Ovary (tissue), 9 donors: ENCODE measurements around the gene PUS10. TPM values are rescaled to one million over a fixed set of nuclear protein-coding genes. Genes with fewer than 3 reads are reported as not detected.

Source experiments
- DNase-seq, 5 donors: peaks; one replicate each; pipeline ENCODE4 v3.0.0-alpha.2; 2019 to 2020
- H3K27ac ChIP-seq, 2 donors: fragments of 200-600 bp; one replicate each; pipeline versions ENCODE4 v1.5.1 to v1.8.0; 2019 to 2022
- H3K27me3 ChIP-seq: fragments of 200-600 bp; one replicate; pipeline ENCODE4 v1.8.0; 2022
- H3K36me3 ChIP-seq: fragments of 200-600 bp; sonication (generic); one replicate; pipeline ENCODE4 v1.5.1; 2019
- H3K4me1 ChIP-seq: one replicate; pipeline ENCODE4 v1.8.1; 2013; ENCODE audit warnings: mild to moderate bottlenecking, moderate library complexity; ENCODE audit not compliant: insufficient read depth
- H3K4me3 ChIP-seq: fragments of 200-600 bp; sonication (generic); one replicate; pipeline ENCODE4 v1.5.1; 2017
- H3K9me3 ChIP-seq, 2 donors: fragments of 200-600 bp in 1 of 2; sonication (generic) in 1 of 2; one replicate each; pipeline versions ENCODE4 v1.5.1 to v1.8.1; 2013 to 2019; ENCODE audit warnings: mild to moderate bottlenecking in 1 of 2, moderate library complexity in 1 of 2
- CTCF ChIP-seq, 3 donors: fragments of 450-650 bp in 2 of 3; fragments of 200-600 bp in 1 of 3; IDR thresholded peaks; one replicate each; pipeline versions ENCODE4 v1.5.1 to v1.8.0; 2016 to 2022; ENCODE audit warnings: antibody characterized with exemption in 3 of 3, mild to moderate bottlenecking in 1 of 3
- EP300 ChIP-seq: sonication (generic); formaldehyde crosslinking; IDR thresholded peaks from one replicate; pipeline ENCODE4 v1.6.1; 2017; ENCODE audit warnings: antibody characterized with exemption
- POLR2A ChIP-seq: fragments of 450-650 bp; IDR thresholded peaks from one replicate; pipeline ENCODE4 v1.6.1; 2017; ENCODE audit warnings: antibody characterized with exemption, mild to moderate bottlenecking, moderate library complexity
- WGBS, 3 donors: extraction: QIAGEN DNeasy Blood & Tissue Kit in 1 of 3; methylation state at CpG; one replicate each; pipeline versions ENCODE4 v1.1.5 to v1.1.7; 2013 to 2017; 5-methylcytosine and 5-hydroxymethylcytosine counted together
- intact Hi-C, 4 donors: fragments of 100-400 bp; cut with DNase I; formaldehyde crosslinking; loops; one replicate each; pipeline versions ENCODE4 v1.11.0 to v1.15.1; 2022 to 2023
- polyA plus RNA-seq, 2 donors: library from polyadenylated mRNA; stranded (reverse); fragments of 200-250 nt in 1 of 2; fragments of 350-450 nt in 1 of 2; fragmentation: Illumina TruSeq in 1 of 2; extraction: RNeasy Lipid Tissue Mini Kit (QIAGEN cat#74804) in 1 of 2; gene quantifications; one replicate each; pipeline ENCODE4 v1.2.3, GENCODE V29; 2013 to 2014
- total RNA-seq, 7 donors: library from RNA; depleted of rRNA in 2 of 7; stranded (reverse); fragments of >200 nt in 2 of 7; fragmentation: NEBNext Ultra II Directional in 3 of 7; extraction: Animal tissue kit (Norgen Biotek cat#: 25700) in 3 of 7; gene quantifications; one replicate each; pipeline versions ENCODE4 v1.1.0 to v1.2.4, GENCODE V29; 2016 to 2023
- donor health status: DM: no; HTN: no; CAD: no; lungs with moderate emphysema.
- donor health status: DM: no; HTN: no; CAD: no.
- donor health status: Bipolar disorder and iron deficiency.
- donor health status: DM: yes; HTN: yes; CAD: no.
- donor health status: DM: no; HTN: no; CAD: no.
- donor health status: DM: yes; HTN: yes; CAD: no.

Gene PUS10
- total and polyA plus RNA-seq, 9 donors = 4.5 to 9.4 (median 6.7) TPM

- 11 to 34% (median 12%) methylated on average over 4 of the region's 4 CpGs for WGBS, 3 donors
- TF ChIP-seq EP300 (no peak), CTCF (IDR thresholded peaks at IDR 0.05) (no peak), POLR2A (no peak)
- intact Hi-C loops = no loop called here
- Histone ChIP-seq H3K4me1 (no peaks in the 10 kb centered on the region), H3K4me3 (no peak overlapping the region), H3K27ac (no peak overlapping the region), H3K36me3 (no peaks in the 10 kb centered on the region), H3K9me3 (no peaks in the 10 kb centered on the region), H3K27me3 (no peaks in the 10 kb centered on the region)
- DNase-seq = no peak
Measured at GRCh38 chr2:60961457-60961856, 56.6 kb downstream of the PUS10 start.

- WGBS, 3 donors = 76 to 90% (median 82%) methylated on average over 1 of the region's 1 CpG
- Histone ChIP-seq H3K27ac (no peak overlapping the region), H3K36me3 (no peaks in the 10 kb centered on the region), H3K4me1 (no peaks in the 10 kb centered on the region), H3K9me3 (no peaks in the 10 kb centered on the region), H3K27me3 (no peaks in the 10 kb centered on the region), H3K4me3 (no peak overlapping the region)
- intact Hi-C loops = no loop called here
- TF ChIP-seq EP300 = no peak
- no peak for TF ChIP-seq CTCF (IDR thresholded peaks at IDR 0.05)
- TF ChIP-seq POLR2A = no peak
- no peak for DNase-seq
Measured at GRCh38 chr2:60960706-60961105, 57.3 kb downstream of the PUS10 start.

GRCh38 chr2:60959501-60959900 is 58.6 kb downstream of the PUS10 start:
- Histone ChIP-seq H3K27ac (no peak overlapping the region), H3K4me3 (no peak overlapping the region), H3K4me1 (no peaks in the 10 kb centered on the region), H3K36me3 (no peaks in the 10 kb centered on the region), H3K9me3 (no peaks in the 10 kb centered on the region), H3K27me3 (no peaks in the 10 kb centered on the region)
- intact Hi-C loops = no loop called here
- WGBS, 3 donors = 90 to 95% (median 93%) methylated on average over 7 of the region's 7 CpGs
- DNase-seq = no peak
- no peak for TF ChIP-seq POLR2A
- TF ChIP-seq EP300 = no peak
- no peak for TF ChIP-seq CTCF (IDR thresholded peaks at IDR 0.05)

- H3K4me3 ChIP-seq = no peak overlapping the region
- no peak for TF ChIP-seq EP300
- TF ChIP-seq CTCF (IDR thresholded peaks at IDR 0.05) = no peak
- TF ChIP-seq POLR2A = no peak
- H3K9me3 ChIP-seq = no peaks in the 10 kb centered on the region
- H3K27ac ChIP-seq = no peak overlapping the region
- no peaks in the 10 kb centered on the region for H3K36me3 ChIP-seq
- DNase-seq = no peak
- H3K27me3 ChIP-seq = no peaks in the 10 kb centered on the region
- no peaks in the 10 kb centered on the region for H3K4me1 ChIP-seq
- intact Hi-C loops = no loop called here
- 61 to 75% (median 63%) methylated on average over 3 of the region's 3 CpGs for WGBS, 3 donors
Measured at GRCh38 chr2:60958800-60959199, 59.3 kb downstream of the PUS10 start.

- TF ChIP-seq POLR2A = no peak
- no peak for TF ChIP-seq EP300
- no peaks in the 10 kb centered on the region for H3K27me3 ChIP-seq
- intact Hi-C loops = no loop called here
- DNase-seq = no peak
- 81 to 84% (median 82%) methylated on average over 3 of the region's 3 CpGs for WGBS, 3 donors
- no peaks in the 10 kb centered on the region for H3K9me3 ChIP-seq
- H3K4me3 ChIP-seq = no peak overlapping the region
- H3K4me1 ChIP-seq = no peaks in the 10 kb centered on the region
- no peaks in the 10 kb centered on the region for H3K36me3 ChIP-seq
- no peak overlapping the region for H3K27ac ChIP-seq
Measured at GRCh38 chr2:60958361-60958760, 59.7 kb downstream of the PUS10 start.
